H1 (cell line): Measurements from ENCODE around the gene PTER. TPM values are rescaled to one million over a fixed set of nuclear protein-coding genes. Genes with fewer than 3 reads are reported as not detected.

Source experiments
- CTCF ChIA-PET: fragments of 300-600 bp; sonication (Branson Sonifier 250); formaldehyde crosslinking; loops from one replicate; lab custom pipeline; 2021; ENCODE audit not compliant: partially characterized antibody; lab: Charles Lee
- POLR2A ChIA-PET: fragments of 300-600 bp; sonication (Branson Sonifier 250); formaldehyde crosslinking; loops from one replicate; lab custom pipeline; 2021; ENCODE audit warnings: inconsistent platforms; ENCODE audit not compliant: partially characterized antibody; lab: Charles Lee
- DNase-seq, 2 experiments: peaks; one replicate each; pipeline versions ENCODE4 v3.0.0 to v3.0.0-alpha.2; 2010 to 2022; ENCODE audit warnings: low spot score in 2 of 2, low read depth in 1 of 2, mixed read lengths in 1 of 2
- FAIRE-seq: peaks from 2 replicates; lab custom pipeline; 2011; peaks lifted over from hg19 to GRCh38; lab: Jason Lieb, UNC
- H2AFZ ChIP-seq: 2 replicates; pipeline ENCODE4 v1.8.1; 2012; ENCODE audit warnings: low read length, inconsistent platforms
- H2AK5ac ChIP-seq: 2 replicates; pipeline ENCODE4 v1.6.1; 2013; ENCODE audit warnings: low read depth, low read length
- H2BK120ac ChIP-seq: replicated peaks from 2 replicates; pipeline ENCODE3; 2013; ENCODE audit warnings: low read depth, low read length, inconsistent platforms
- H2BK12ac ChIP-seq: 2 replicates; pipeline ENCODE4 v1.6.1; 2013; ENCODE audit warnings: low read depth, low read length
- H2BK15ac ChIP-seq: 2 replicates; pipeline ENCODE4 v1.6.1; 2013; ENCODE audit warnings: low read length
- H2BK20ac ChIP-seq: 2 replicates; pipeline ENCODE4 v1.6.1; 2013; ENCODE audit warnings: low read length
- H2BK5ac ChIP-seq: 2 replicates; pipeline ENCODE4 v1.6.1; 2013; ENCODE audit warnings: low read depth, low read length
- H3K14ac ChIP-seq: 2 replicates; pipeline ENCODE4 v1.6.1; 2013; ENCODE audit warnings: inconsistent platforms; ENCODE audit not compliant: insufficient read length
- H3K18ac ChIP-seq: 2 replicates; pipeline ENCODE4 v1.6.1; 2013; ENCODE audit warnings: low read length; ENCODE audit errors: extremely low read depth
- H3K23ac ChIP-seq: 2 replicates; pipeline ENCODE4 v1.6.1; 2013; ENCODE audit warnings: inconsistent platforms; ENCODE audit not compliant: insufficient read length
- H3K23me2 ChIP-seq: 2 replicates; pipeline ENCODE4 v1.6.1; 2013; ENCODE audit warnings: low read depth, low read length
- H3K27ac ChIP-seq: 2 replicates; pipeline ENCODE4 v1.6.1; 2011; ENCODE audit warnings: low read depth, low read length, inconsistent platforms
- H3K27me3 ChIP-seq, 4 experiments: replicated peaks in 1 of 4; 1 replicate in 1 of 4; 2 replicates in 3 of 4; pipeline versions ENCODE4 v1.6.1 to v1.8.1; 2011 to 2013; ENCODE audit warnings: low read length in 3 of 4, mild to moderate bottlenecking in 3 of 4, inconsistent platforms in 2 of 4, mixed read lengths in 2 of 4, moderate library complexity in 1 of 4; ENCODE audit not compliant: control insufficient read depth in 3 of 4, insufficient read depth in 3 of 4; ENCODE audit errors: extremely low read depth in 1 of 4
- H3K36me3 ChIP-seq, 4 experiments: 2 replicates each; pipeline versions ENCODE4 v1.6.1 to v1.8.1; 2011 to 2013; ENCODE audit warnings: mild to moderate bottlenecking in 4 of 4, low read length in 3 of 4, moderate library complexity in 2 of 4, control low read depth in 1 of 4, inconsistent platforms in 1 of 4; ENCODE audit not compliant: insufficient read depth in 4 of 4, control insufficient read depth in 2 of 4
- H3K4ac ChIP-seq: replicated peaks from 2 replicates; pipeline ENCODE3; 2013; ENCODE audit warnings: low read length, low read depth, mixed read lengths, inconsistent platforms; ENCODE audit not compliant: insufficient read length
- H3K4me1 ChIP-seq, 4 experiments: replicated peaks in 1 of 4; 1 replicate in 1 of 4; 2 replicates in 3 of 4; pipeline versions ENCODE4 v1.6.1 to v1.8.1; 2011 to 2013; ENCODE audit warnings: low read length in 3 of 4, inconsistent platforms in 2 of 4, mixed read lengths in 1 of 4; ENCODE audit not compliant: insufficient read depth in 4 of 4, control insufficient read depth in 3 of 4
- H3K4me2 ChIP-seq, 2 experiments: 2 replicates each; pipeline versions ENCODE4 v1.6.1 to v1.8.1; 2011 to 2013; ENCODE audit warnings: low read depth in 2 of 2, low read length in 2 of 2, control low read depth in 1 of 2, inconsistent platforms in 1 of 2, mild to moderate bottlenecking in 1 of 2; ENCODE audit not compliant: insufficient read depth in 1 of 2
- H3K4me3 ChIP-seq, 4 experiments: fragments of 200-600, 300-600 bp in 1 of 4; sonication (generic), shearing (Covaris generic), sonication (Bioruptor Twin) in 1 of 4; 2 replicates each; pipeline versions ENCODE4 v1.5.1 to v1.8.1; 2011 to 2016; ENCODE audit warnings: low read length in 4 of 4, low read depth in 3 of 4, control low read depth in 2 of 4, inconsistent platforms in 2 of 4, mild to moderate bottlenecking in 2 of 4, mixed read lengths in 1 of 4, moderate library complexity in 1 of 4; ENCODE audit not compliant: insufficient read depth in 2 of 4; ENCODE audit errors: extremely low read depth in 1 of 4
- H3K56ac ChIP-seq: replicated peaks from 2 replicates; pipeline ENCODE3; 2013; ENCODE audit warnings: low read depth, mild to moderate bottlenecking, mixed read lengths, low read length, inconsistent platforms; ENCODE audit not compliant: insufficient read length
- H3K79me1 ChIP-seq: 2 replicates; pipeline ENCODE4 v1.6.1; 2013; ENCODE audit warnings: low read depth, low read length, control low read depth
- H3K79me2 ChIP-seq, 2 experiments: 2 replicates each; pipeline versions ENCODE4 v1.6.1 to v1.8.1; 2012 to 2013; ENCODE audit warnings: low read length in 2 of 2, mild to moderate bottlenecking in 2 of 2, inconsistent platforms in 1 of 2; ENCODE audit not compliant: insufficient read depth in 2 of 2, control insufficient read depth in 1 of 2
- H3K9ac ChIP-seq, 4 experiments: replicated peaks in 1 of 4; 1 replicate in 1 of 4; 2 replicates in 3 of 4; pipeline versions ENCODE4 v1.6.1 to v1.8.1; 2011 to 2013; ENCODE audit warnings: low read depth in 3 of 4, low read length in 3 of 4, control low read depth in 2 of 4, mild to moderate bottlenecking in 2 of 4, moderate library complexity in 2 of 4, inconsistent platforms in 1 of 4; ENCODE audit errors: extremely low read depth in 1 of 4
- H3K9me3 ChIP-seq, 2 experiments: 2 replicates each; pipeline versions ENCODE4 v1.6.1 to v1.8.1; 2012 to 2013; ENCODE audit warnings: mild to moderate bottlenecking in 2 of 2, moderate library complexity in 2 of 2, control low read depth in 1 of 2, inconsistent platforms in 1 of 2, low read depth in 1 of 2, low read length in 1 of 2, mixed read lengths in 1 of 2; ENCODE audit not compliant: insufficient read depth in 2 of 2
- H4K20me1 ChIP-seq, 2 experiments: replicated peaks in 1 of 2; 2 replicates each; pipeline versions ENCODE3 to v1.8.1; 2011 to 2013; ENCODE audit warnings: inconsistent platforms in 2 of 2, low read length in 2 of 2, mild to moderate bottlenecking in 1 of 2; ENCODE audit not compliant: insufficient read depth in 2 of 2, control insufficient read depth in 1 of 2
- H4K5ac ChIP-seq: 2 replicates; pipeline ENCODE4 v1.6.1; 2013; ENCODE audit warnings: low read length, low read depth, mixed read lengths, inconsistent platforms; ENCODE audit not compliant: insufficient read length
- H4K8ac ChIP-seq: 2 replicates; pipeline ENCODE4 v1.8.0; 2013; ENCODE audit warnings: mild to moderate bottlenecking, moderate library complexity, low read length, inconsistent platforms; ENCODE audit not compliant: insufficient read depth; ENCODE audit errors: extremely low read depth
- H4K91ac ChIP-seq: replicated peaks from 2 replicates; pipeline ENCODE3; 2013; ENCODE audit warnings: low read length, mixed read lengths, inconsistent platforms; ENCODE audit not compliant: insufficient read length
- ATF3 ChIP-seq: IDR thresholded peaks from 2 replicates; pipeline ENCODE4 v1.6.1; 2011; ENCODE audit warnings: low read depth, mild to moderate bottlenecking, low read length; ENCODE audit not compliant: insufficient read depth
- BACH1 ChIP-seq: IDR thresholded peaks from 2 replicates; pipeline ENCODE4 v1.6.1; 2012; ENCODE audit warnings: low read length, improper control_type of control experiment
- BRCA1 ChIP-seq: IDR thresholded peaks from 2 replicates; pipeline ENCODE4 v1.6.1; 2012; ENCODE audit warnings: low read depth, low read length, improper control_type of control experiment
- CHD1 ChIP-seq: IDR thresholded peaks from 2 replicates; pipeline ENCODE4 v1.6.1; 2012; ENCODE audit warnings: low read depth, low read length, improper control_type of control experiment
- EP300 ChIP-seq, 2 experiments: IDR thresholded peaks; 1 replicate in 1 of 2; 2 replicates in 1 of 2; pipeline ENCODE4 v1.6.1; 2011 to 2012; ENCODE audit warnings: low read depth in 2 of 2, low read length in 2 of 2, mild to moderate bottlenecking in 2 of 2, borderline replicate concordance in 1 of 2, inconsistent platforms in 1 of 2, moderate library complexity in 1 of 2
- JUN ChIP-seq: IDR thresholded peaks from 2 replicates; pipeline ENCODE4 v1.6.1; 2011; ENCODE audit warnings: low read depth, mild to moderate bottlenecking, improper control_type of control experiment, low read length
- KDM5A ChIP-seq: fragments of 200-600 bp; IDR thresholded peaks from 2 replicates; pipeline ENCODE4 v1.7.1; 2012; ENCODE audit warnings: mild to moderate bottlenecking, low read length, inconsistent platforms, mixed read lengths
- POLR2A ChIP-seq, 2 experiments: IDR thresholded peaks; 1 replicate in 1 of 2; 2 replicates in 1 of 2; pipeline ENCODE4 v1.6.1; 2011; ENCODE audit warnings: low read depth in 2 of 2, low read length in 2 of 2, mild to moderate bottlenecking in 2 of 2; ENCODE audit errors: control extremely low read depth in 1 of 2
- POLR2AphosphoS5 ChIP-seq: IDR thresholded peaks from 2 replicates; pipeline ENCODE4 v1.6.1; 2011; ENCODE audit warnings: low read depth, low read length
- RAD21 ChIP-seq, 2 experiments: IDR thresholded peaks in 1 of 2; conservative IDR thresholded peaks in 1 of 2; 2 replicates each; pipeline ENCODE4 v1.6.1; 2011; ENCODE audit warnings: low read depth in 2 of 2, low read length in 2 of 2, improper control_type of control experiment in 1 of 2, inconsistent platforms in 1 of 2, mild to moderate bottlenecking in 1 of 2, moderate library complexity in 1 of 2
- RNF2 ChIP-seq: fragments of 200-900, 300-1000 bp; sonication (generic); IDR thresholded peaks from 2 replicates; pipeline ENCODE4 v1.7.1; 2016; ENCODE audit warnings: borderline replicate concordance, low read depth, mild to moderate bottlenecking, antibody characterized with exemption, low read length; ENCODE audit not compliant: poor library complexity, severe bottlenecking; ENCODE audit errors: missing control alignments
- SP2 ChIP-seq: IDR thresholded peaks from 2 replicates; pipeline ENCODE4 v1.6.1; 2012; ENCODE audit warnings: mild to moderate bottlenecking, low read length, inconsistent platforms
- WGBS, 2 experiments: shearing (Covaris generic) in 1 of 2; methylation state at CpG; one replicate each; pipeline versions ENCODE4 v1.1.6 to v1.1.7; 2013 to 2015; ENCODE audit warnings: low lambda C conversion rate in 2 of 2, mixed read lengths in 2 of 2, inconsistent platforms in 1 of 2, low coverage in 1 of 2, missing lambda C conversion rate in 1 of 2; ENCODE audit not compliant: insufficient replicate concordance in 2 of 2, insufficient coverage in 1 of 2, insufficient read length in 1 of 2; ENCODE audit errors: extremely low coverage in 1 of 2, missing lambda C conversion rate in 1 of 2; 5-methylcytosine and 5-hydroxymethylcytosine counted together
- polyA plus RNA-seq, 7 experiments: library from polyadenylated mRNA; depleted of rRNA in 3 of 7; stranded (reverse) in 5 of 7; unstranded in 2 of 7; fragments of >200 nt in 5 of 7; fragments of 200-250 nt in 2 of 7; gene quantifications; 1 replicate in 5 of 7; 2 replicates in 1 of 7; 4 replicates in 1 of 7; pipeline versions ENCODE4 v1.2.1 to v1.2.3, GENCODE V29; 2011 to 2013; ENCODE audit warnings: missing spikeins in 2 of 7, mixed read lengths in 2 of 7
- total RNA-seq: library from RNA; stranded (reverse); fragmentation: NEBNext Ultra II Directional; extraction: Animal tissue kit (Norgen Biotek cat#: 25700); gene quantifications from 2 replicates; pipeline ENCODE4 v1.2.1, GENCODE V29; 2021
- TF ChIP-seq, protein P1 (sequence below): IDR thresholded peaks from 2 replicates; pipeline ENCODE4 v1.6.1; 2011; ENCODE audit warnings: low read length, improper control_type of control experiment

PTER gene
- total and polyA plus RNA-seq, 2 of the 8 experiments (the other 6 are each of a cell fraction or from before 2014, with no cell fraction given) = 4.4 to 7.8 TPM

- H3K36me3 ChIP-seq = no peaks in the 10 kb centered on the region
- POLR2A ChIA-PET = no interaction called here
- no peak overlapping the region for H3K56ac ChIP-seq
- no peak overlapping the region for H3K23ac ChIP-seq
- H3K9me3 ChIP-seq = no peaks in the 10 kb centered on the region
- H3K27ac ChIP-seq = no peak overlapping the region
- no peak overlapping the region for H2AFZ ChIP-seq
- H3K18ac ChIP-seq = no peak overlapping the region
- H3K4ac ChIP-seq = no peak overlapping the region
- no peak overlapping the region for H2AK5ac ChIP-seq
- DNase-seq (no peak), FAIRE-seq (no peak)
- H4K20me1 ChIP-seq = no peaks in the 10 kb centered on the region
- no peak overlapping the region for H4K8ac ChIP-seq
- H3K9ac ChIP-seq = no peak overlapping the region
- H2BK120ac ChIP-seq = no peak overlapping the region
- no peak overlapping the region for H2BK5ac ChIP-seq
- H2BK20ac ChIP-seq = no peak overlapping the region
- no peak overlapping the region for H2BK12ac ChIP-seq
- no peak overlapping the region for H4K5ac ChIP-seq
- H3K79me2 ChIP-seq = no peaks in the 10 kb centered on the region
- no peak overlapping the region for H3K4me2 ChIP-seq
- H3K14ac ChIP-seq = no peak overlapping the region
- H4K91ac ChIP-seq = no peak overlapping the region
- H3K79me1 ChIP-seq = no peaks in the 10 kb centered on the region
- no peak overlapping the region for H2BK15ac ChIP-seq
- peaks cover 0 to 1% (median 0%) of the 10 kb centered on the region in 4 experiments; a peak in 1 of 7 replicates for H3K27me3 ChIP-seq
- H3K4me3 ChIP-seq = no peak overlapping the region
- no peaks in the 10 kb centered on the region for H3K23me2 ChIP-seq
- CTCF ChIA-PET = no interaction called here
- H3K4me1 ChIP-seq = no peaks in the 10 kb centered on the region
- WGBS, 2 experiments = 72% methylated on average over 1 of the region's 1 CpG; no CpG with 5 or more reads in 1 of the 2 experiments
- no peak for TF ChIP-seq SP2
- no peak for TF ChIP-seq CHD1
- no peak for TF ChIP-seq JUN
- no peak for TF ChIP-seq POLR2A (IDR thresholded peaks at IDR 0.05; ENCODE audit: control extremely low read depth in 1 of 2, low read depth in 2 of 2, low read length in 2 of 2)
- TF ChIP-seq BRCA1 = no peak
- no peak for TF ChIP-seq RNF2
- no peak for TF ChIP-seq BACH1
- no peak for TF ChIP-seq POLR2AphosphoS5
- no peak for TF ChIP-seq ATF3
- TF ChIP-seq, protein P1, sequence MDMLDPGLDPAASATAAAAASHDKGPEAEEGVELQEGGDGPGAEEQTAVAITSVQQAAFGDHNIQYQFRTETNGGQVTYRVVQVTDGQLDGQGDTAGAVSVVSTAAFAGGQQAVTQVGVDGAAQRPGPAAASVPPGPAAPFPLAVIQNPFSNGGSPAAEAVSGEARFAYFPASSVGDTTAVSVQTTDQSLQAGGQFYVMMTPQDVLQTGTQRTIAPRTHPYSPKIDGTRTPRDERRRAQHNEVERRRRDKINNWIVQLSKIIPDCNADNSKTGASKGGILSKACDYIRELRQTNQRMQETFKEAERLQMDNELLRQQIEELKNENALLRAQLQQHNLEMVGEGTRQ = no peak
- no peak for TF ChIP-seq EP300 (IDR thresholded peaks at IDR 0.05; ENCODE audit: borderline replicate concordance in 1 of 2, low read depth in 2 of 2, low read length in 2 of 2)
- no peak for TF ChIP-seq KDM5A
- no peak for TF ChIP-seq RAD21 (IDR thresholded peaks at IDR 0.05 in 1 of 2, conservative IDR thresholded peaks at IDR 0.05 in 1 of 2; ENCODE audit: low read depth in 2 of 2, low read length in 2 of 2)
These were observed 40.9 kb downstream of the PTER start for GRCh38 chr10:16477757-16478156.
